Breast epithelium (tissue), 3 donors: ENCODE measurements around the gene SFT2D3.
"Not testable (repeated sequence)": the region's sequence is repeated elsewhere in the genome, so short reads cannot be mapped to it uniquely, and the experiment has no call there.

ENCODE experiments used
- POLR2A ChIP-seq: fragments of 450-650 bp; IDR thresholded peaks from one replicate; pipeline ENCODE4 v1.6.1; 2016; ENCODE audit warnings: antibody characterized with exemption, mild to moderate bottlenecking, moderate library complexity
- TF ChIP-seq, protein P1 (sequence below), 3 donors: fragments of 450-650 bp; IDR thresholded peaks; one replicate each; pipeline ENCODE4 v1.5.1; 2016 to 2017; ENCODE audit warnings: antibody characterized with exemption in 3 of 3, mild to moderate bottlenecking in 3 of 3, moderate library complexity in 3 of 3

DNA sequence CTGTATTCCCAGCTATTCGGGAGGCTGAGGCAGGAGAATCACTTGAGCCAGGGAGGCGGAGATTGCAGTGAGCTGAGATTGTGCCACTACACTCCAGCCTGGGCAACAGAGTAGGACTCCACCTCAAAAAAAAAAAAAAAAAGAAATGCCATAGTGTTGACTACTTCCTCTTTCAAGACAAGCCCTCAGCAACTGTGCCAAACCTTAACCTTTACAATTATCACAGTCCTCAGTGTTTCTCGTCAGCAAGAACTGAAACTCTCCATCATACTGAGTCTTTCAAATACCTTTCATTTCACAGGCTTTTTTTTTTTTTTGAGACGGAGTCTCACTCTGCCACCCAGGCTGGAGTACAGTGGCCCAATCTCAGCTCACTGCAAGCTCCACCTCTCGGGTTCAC, 48.2 kb downstream of the SFT2D3 start:
- TF ChIP-seq, protein P1, sequence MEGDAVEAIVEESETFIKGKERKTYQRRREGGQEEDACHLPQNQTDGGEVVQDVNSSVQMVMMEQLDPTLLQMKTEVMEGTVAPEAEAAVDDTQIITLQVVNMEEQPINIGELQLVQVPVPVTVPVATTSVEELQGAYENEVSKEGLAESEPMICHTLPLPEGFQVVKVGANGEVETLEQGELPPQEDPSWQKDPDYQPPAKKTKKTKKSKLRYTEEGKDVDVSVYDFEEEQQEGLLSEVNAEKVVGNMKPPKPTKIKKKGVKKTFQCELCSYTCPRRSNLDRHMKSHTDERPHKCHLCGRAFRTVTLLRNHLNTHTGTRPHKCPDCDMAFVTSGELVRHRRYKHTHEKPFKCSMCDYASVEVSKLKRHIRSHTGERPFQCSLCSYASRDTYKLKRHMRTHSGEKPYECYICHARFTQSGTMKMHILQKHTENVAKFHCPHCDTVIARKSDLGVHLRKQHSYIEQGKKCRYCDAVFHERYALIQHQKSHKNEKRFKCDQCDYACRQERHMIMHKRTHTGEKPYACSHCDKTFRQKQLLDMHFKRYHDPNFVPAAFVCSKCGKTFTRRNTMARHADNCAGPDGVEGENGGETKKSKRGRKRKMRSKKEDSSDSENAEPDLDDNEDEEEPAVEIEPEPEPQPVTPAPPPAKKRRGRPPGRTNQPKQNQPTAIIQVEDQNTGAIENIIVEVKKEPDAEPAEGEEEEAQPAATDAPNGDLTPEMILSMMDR (IDR thresholded peaks at IDR 0.05), result not testable (repeated sequence)
- TF ChIP-seq POLR2A, result not testable (repeated sequence)
